GM10266 (cell line): ENCODE results near the gene LEO1.
A peak's percentile ranks its signal among the peaks of the same experiment; 100 is the strongest.

Experiments
- DNase-seq: peaks from one replicate; pipeline ENCODE4 v3.0.0; 2012; ENCODE audit errors: extremely low spot score
- TF ChIP-seq, protein P1 (sequence below): IDR thresholded peaks from 2 replicates; pipeline ENCODE4 v1.5.1; 2012; ENCODE audit warnings: mild to moderate bottlenecking, low read depth; ENCODE audit not compliant: control insufficient read depth, insufficient read depth; ENCODE audit errors: missing control alignments

Gene LEO1

DNA sequence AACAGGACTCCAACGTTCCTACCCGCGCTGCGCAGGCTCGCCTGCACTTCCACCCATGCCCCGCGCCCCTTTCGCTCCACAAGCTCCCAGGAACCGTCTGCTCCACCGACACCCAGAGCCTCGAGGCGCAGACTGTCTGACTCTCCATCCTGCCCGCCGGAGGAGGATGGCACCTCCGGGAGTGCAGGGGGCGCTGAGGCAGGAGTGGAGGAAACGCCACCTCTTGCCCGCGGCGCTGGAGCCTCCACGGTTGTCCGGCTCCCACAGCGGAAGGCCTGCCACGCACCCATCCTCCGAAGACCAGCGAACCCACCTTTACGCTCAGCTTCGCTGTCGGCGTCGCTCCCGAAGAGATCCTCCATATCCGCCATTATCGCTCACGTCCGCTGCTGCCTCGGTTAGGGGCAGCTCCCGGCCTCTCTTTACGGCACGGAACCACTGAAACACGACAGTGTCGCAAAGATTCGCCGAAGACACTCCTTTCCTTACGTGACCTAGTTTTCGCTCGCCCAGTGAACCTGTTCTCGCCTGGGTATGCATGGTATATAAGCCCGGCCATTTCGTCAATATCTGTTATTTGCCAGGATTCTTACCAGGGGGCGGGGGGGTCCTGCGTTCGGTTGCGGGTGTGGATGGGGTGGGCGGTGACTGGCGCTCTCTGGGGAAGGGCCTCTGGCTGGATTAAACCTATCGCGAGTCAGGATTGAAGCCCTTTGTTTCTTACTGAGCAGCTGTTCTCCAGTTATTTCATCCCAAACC lies at the start of gene LEO1:
LEO1 (minus strand) TSS at position 404 of the 759 bp plus-strand sequence; CDS start at position 371, 33 bp downstream.
- TF ChIP-seq, protein P1, sequence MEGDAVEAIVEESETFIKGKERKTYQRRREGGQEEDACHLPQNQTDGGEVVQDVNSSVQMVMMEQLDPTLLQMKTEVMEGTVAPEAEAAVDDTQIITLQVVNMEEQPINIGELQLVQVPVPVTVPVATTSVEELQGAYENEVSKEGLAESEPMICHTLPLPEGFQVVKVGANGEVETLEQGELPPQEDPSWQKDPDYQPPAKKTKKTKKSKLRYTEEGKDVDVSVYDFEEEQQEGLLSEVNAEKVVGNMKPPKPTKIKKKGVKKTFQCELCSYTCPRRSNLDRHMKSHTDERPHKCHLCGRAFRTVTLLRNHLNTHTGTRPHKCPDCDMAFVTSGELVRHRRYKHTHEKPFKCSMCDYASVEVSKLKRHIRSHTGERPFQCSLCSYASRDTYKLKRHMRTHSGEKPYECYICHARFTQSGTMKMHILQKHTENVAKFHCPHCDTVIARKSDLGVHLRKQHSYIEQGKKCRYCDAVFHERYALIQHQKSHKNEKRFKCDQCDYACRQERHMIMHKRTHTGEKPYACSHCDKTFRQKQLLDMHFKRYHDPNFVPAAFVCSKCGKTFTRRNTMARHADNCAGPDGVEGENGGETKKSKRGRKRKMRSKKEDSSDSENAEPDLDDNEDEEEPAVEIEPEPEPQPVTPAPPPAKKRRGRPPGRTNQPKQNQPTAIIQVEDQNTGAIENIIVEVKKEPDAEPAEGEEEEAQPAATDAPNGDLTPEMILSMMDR, result peak; percentile 42
- peak; percentile 87 for DNase-seq

DNA sequence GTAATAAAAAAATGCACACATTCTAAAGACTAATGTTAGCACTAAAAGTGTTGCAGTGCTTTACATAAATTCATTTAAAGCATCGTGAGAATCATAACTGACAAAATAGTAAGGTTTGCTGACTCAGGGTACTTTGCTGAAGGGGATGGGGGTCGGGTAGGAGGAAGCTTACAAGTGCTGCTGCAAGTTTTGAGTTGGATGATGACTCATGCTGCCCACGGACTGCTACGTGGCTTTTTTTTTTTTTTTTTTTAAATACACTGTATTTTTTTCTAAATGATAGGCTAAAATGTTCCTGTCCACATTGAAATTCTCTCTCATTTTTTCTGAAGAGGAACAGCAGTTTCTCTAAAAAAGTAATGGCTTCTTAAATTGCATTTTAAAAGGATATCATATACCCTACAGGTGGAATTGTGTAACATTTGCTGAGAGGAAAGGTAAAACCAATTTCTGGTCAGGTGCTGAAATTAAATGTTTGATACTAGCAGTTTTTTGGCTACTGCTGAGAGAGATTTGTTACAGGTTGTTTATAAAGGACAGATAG lies 49.6 kb upstream of the LEO1 start:
- peak; percentile 85 for DNase-seq
- TF ChIP-seq, protein P1, result no peak

DNA sequence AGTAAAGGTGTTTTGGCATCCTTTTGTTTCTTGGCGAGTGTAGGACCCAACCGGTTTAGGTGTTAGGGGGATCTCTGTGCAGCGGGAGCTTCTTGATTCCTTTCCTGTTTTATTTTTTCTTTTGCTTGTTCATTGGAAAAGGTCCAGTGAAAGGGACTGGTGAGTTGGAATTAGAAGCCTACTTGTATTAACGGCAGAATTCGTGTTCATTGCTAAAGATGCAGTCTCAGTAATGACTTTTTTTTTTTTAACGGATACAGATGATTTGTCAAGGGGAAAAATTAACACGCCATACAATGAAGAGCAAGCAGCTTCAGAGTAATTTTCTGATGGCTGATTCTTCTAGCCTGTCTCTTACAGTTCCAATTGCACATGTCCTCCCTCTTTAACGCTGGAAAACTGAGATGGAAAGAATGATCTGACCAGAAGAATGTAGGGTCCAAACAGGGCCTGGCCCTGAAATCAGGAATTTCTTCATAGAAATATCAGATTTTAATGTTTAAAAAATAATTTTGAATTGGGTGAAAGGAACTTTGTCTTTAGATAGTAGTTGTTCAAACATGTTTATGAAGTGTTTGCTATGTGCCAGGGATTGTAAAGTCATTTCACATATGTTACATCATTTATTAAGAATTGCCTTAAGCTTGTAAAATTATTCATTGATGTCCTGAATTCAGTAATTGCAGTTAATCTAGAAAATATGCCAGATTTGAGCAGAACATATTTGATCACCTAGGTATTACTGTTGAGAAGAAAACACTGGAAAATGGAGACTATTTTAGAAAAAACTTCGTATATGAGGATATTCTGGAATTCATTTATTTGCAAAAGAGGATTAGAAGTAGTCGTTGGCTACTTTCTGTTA lies 48.9 kb upstream of the LEO1 start:
- TF ChIP-seq, protein P1, result no peak
- no peak for DNase-seq

DNA sequence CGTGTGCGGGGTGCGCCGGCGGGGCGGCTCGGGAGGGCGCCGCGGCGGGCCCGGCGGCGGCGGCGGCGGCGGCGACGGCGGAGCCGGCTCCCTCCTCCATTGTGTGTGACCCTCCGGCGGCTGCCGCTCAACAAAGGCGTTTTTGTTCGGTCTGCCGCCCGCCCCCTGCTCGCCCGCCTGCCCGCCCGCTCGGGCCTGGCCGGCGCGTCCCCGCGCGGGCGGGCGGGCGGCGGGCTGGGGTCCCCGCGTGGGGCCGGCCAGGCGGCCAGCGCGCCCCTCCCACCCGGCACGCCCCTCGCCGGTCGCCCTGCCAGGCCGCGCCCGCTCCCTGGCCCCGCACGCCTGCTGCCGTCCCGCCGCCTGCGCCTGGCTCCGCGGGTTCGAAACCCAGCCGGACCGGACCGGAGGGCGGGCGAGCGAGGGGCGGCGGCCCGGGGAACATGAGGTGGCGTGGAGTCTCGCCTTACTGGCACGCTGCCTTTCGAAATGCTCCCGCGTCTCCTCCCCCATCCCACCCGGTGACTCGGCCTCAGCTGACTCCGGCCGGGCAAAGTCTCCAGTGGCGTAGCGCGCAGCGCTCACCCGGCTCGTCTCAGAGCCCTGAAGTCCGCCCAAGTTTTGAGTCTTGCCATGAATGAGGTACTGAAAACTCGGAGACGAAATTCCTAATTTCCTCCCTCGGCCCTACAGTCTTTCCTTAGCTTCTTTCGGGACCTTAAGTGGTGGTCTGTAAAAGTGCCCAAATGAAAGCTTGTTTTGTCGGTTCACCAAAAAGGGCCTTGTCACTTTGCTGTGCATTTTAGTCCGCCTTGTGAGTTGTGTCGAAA lies 48.0 kb upstream of the LEO1 start:
- TF ChIP-seq, protein P1, result no peak
- peak; percentile 82 for DNase-seq

DNA sequence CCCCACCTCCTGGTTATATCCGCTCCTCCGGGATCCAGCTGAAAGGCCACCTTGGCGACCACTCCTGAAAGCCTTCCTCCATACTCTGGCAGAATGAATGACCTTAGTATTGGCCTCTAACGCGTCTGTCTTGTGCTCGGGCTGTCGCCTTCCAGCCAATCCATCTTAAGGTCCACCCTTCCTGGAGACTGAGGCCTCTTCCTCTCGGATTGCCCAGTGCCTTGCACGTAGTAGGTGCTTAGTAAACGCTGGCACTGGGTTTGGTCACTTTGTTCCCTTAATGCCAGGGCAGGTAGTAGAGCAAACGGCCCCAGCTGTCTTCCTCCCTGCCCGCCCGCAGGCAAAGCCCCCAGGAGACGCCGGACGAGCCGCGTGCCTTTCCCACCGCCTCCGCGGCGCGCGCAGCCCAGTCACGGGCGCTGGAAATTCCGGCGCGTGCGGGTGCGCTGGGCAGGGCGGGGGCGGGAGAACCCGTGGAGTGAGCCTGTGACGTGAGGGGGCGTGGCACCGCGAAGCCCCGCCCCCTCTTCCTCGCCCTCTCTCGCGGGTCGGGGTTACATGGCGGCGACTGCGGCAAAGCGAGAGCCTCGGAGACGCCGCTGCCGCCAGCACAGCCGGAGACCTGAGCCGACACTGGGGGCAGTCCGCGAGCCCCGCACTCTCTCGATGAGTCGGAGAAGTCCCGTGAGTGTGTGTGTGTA lies 47.3 kb upstream of the LEO1 start, which contains the start of gene MAPK6:
MAPK6 (plus strand) TSS at position 527 of the 701 bp plus-strand sequence. CDS start 27,242 bp downstream, outside the sequence.
- DNase-seq, result peak; percentile 99
- TF ChIP-seq, protein P1, result no peak

DNA sequence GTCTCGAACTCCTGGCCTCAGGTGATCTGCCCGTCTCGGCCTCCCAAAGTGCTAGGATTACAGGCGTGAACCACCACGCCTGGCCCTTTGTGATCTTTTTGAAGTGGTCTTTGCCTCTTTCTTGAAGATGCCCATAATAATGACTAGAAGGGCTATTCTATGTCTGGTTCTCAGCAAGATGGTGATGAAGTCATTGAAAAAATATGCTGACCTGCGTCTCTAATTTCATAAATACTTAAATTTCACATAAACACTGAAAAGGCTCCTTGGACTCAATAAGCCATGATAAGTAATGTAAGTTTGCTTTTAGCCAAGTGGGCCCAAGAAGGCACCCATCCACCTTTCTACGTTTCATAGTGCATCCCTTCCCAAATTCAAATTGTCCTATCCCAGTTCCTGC lies 46.7 kb upstream of the LEO1 start:
- TF ChIP-seq, protein P1, result no peak
- DNase-seq, result no peak
